ENCODE results near the gene CLDN15. TPM values are rescaled to one million over a fixed set of nuclear protein-coding genes. Genes with fewer than 3 reads are reported as not detected.

CLDN15 gene
- total RNA-seq, 2 experiments from 2014 or later, result 12.6 to 15.2 TPM

GRCh38 chr7:101225650-101226049 is 12.0 kb downstream of the CLDN15 start:
- H3K36me3 ChIP-seq (ENCODE audit: insufficient read depth, low read length), result peaks cover 53% of the 10 kb centered on the region
- ChIA-PET CTCF (no interaction called here), POLR2A (interaction anchor here (0.7 kb wide), 1 partner anchor 26 kb away, joined by 4 read pairs; no protein-coding TSS in a partner anchor)
- DNase-seq (no peak), ATAC-seq (ENCODE audit: poor library complexity) (no peak)
- H3K4me1 ChIP-seq (ENCODE audit: insufficient read depth, low read length), result peaks cover 6% of the 10 kb centered on the region
- no peak for TF ChIP-seq CTCF (IDR thresholded peaks at IDR 0.05)
- H3K36me3 Mint-ChIP-seq (ENCODE audit: low read depth), result peaks cover 63% of the 10 kb centered on the region
- H3K9me3 ChIP-seq (ENCODE audit: control insufficient read depth in 1 of 2, insufficient read depth in 1 of 2, low read length in 2 of 2), result no peaks in the 10 kb centered on the region
- no peak overlapping the region for H3K27ac Mint-ChIP-seq
- no peaks in the 10 kb centered on the region for H3K9me3 Mint-ChIP-seq
- no peak overlapping the region for H3K4me3 ChIP-seq (ENCODE audit: low read length)
- intact Hi-C loops (cut with DNase I, micrococcal nuclease), result no loop called here
- H3K27me3 Mint-ChIP-seq, result no peaks in the 10 kb centered on the region
- no peak overlapping the region for H3K4me3 Mint-ChIP-seq
- peaks cover 3% of the 10 kb centered on the region for H3K4me1 Mint-ChIP-seq (ENCODE audit: low read depth)
- H3K27me3 ChIP-seq (ENCODE audit: control insufficient read depth in 1 of 2, insufficient read depth in 2 of 2, low read length in 2 of 2), result no peaks in the 10 kb centered on the region
- H3K27ac ChIP-seq (ENCODE audit: low read depth in 1 of 2, low read length in 2 of 2), result no peak overlapping the region

GRCh38 chr7:101223528-101223927 is 14.1 kb downstream of the CLDN15 start:
- Histone ChIP-seq H3K9me3 (ENCODE audit: control insufficient read depth in 1 of 2, insufficient read depth in 1 of 2, low read length in 2 of 2) (no peaks in the 10 kb centered on the region), H3K27me3 (ENCODE audit: control insufficient read depth in 1 of 2, insufficient read depth in 2 of 2, low read length in 2 of 2) (no peaks in the 10 kb centered on the region), H3K4me3 (ENCODE audit: low read length) (no peak overlapping the region), H3K27ac (ENCODE audit: low read depth in 1 of 2, low read length in 2 of 2) (no peak overlapping the region), H3K36me3 (ENCODE audit: insufficient read depth, low read length) (peaks cover 53% of the 10 kb centered on the region), H3K4me1 (ENCODE audit: insufficient read depth, low read length) (peaks cover 23% of the 10 kb centered on the region)
- no peak for TF ChIP-seq CTCF (IDR thresholded peaks at IDR 0.05)
- ATAC-seq (ENCODE audit: poor library complexity) (no peak), DNase-seq (no peak)
- Mint-ChIP-seq H3K27ac (no peak overlapping the region), H3K9me3 (no peaks in the 10 kb centered on the region), H3K27me3 (no peaks in the 10 kb centered on the region), H3K4me3 (no peak overlapping the region), H3K36me3 (ENCODE audit: low read depth) (peaks cover 56% of the 10 kb centered on the region), H3K4me1 (ENCODE audit: low read depth) (peaks cover 20% of the 10 kb centered on the region)
- intact Hi-C loops (cut with DNase I, micrococcal nuclease), result no loop called here
- ChIA-PET CTCF (no interaction called here), POLR2A (no interaction called here)

GRCh38 chr7:101222275-101222830 is 15.2 kb downstream of the CLDN15 start:
- H3K4me1 Mint-ChIP-seq (ENCODE audit: low read depth), result peaks cover 28% of the 10 kb centered on the region
- H3K27me3 Mint-ChIP-seq, result no peaks in the 10 kb centered on the region
- ChIA-PET POLR2A (interaction anchor here (1.2 kb wide), 1 partner anchor 22 kb away, joined by 5 read pairs; the partner anchor contains the start of gene FIS1), CTCF (interaction anchor here (1.3 kb wide), 1 partner anchor 21 kb away, joined by 3 read pairs; no protein-coding TSS in a partner anchor)
- H3K9me3 Mint-ChIP-seq, result no peaks in the 10 kb centered on the region
- Histone ChIP-seq H3K9me3 (ENCODE audit: control insufficient read depth in 1 of 2, insufficient read depth in 1 of 2, low read length in 2 of 2) (no peaks in the 10 kb centered on the region), H3K27ac (ENCODE audit: low read depth in 1 of 2, low read length in 2 of 2) (no peak overlapping the region), H3K4me3 (ENCODE audit: low read length) (no peak overlapping the region), H3K4me1 (ENCODE audit: insufficient read depth, low read length) (peaks cover 31% of the 10 kb centered on the region), H3K36me3 (ENCODE audit: insufficient read depth, low read length) (peaks cover 46% of the 10 kb centered on the region), H3K27me3 (ENCODE audit: control insufficient read depth in 1 of 2, insufficient read depth in 2 of 2, low read length in 2 of 2) (no peaks in the 10 kb centered on the region)
- H3K27ac Mint-ChIP-seq, result no peak overlapping the region
- intact Hi-C loops (cut with DNase I, micrococcal nuclease), result no loop called here
- ATAC-seq (ENCODE audit: poor library complexity) (no peak), DNase-seq (no peak)
- H3K4me3 Mint-ChIP-seq, result no peak overlapping the region
- peaks cover 58% of the 10 kb centered on the region for H3K36me3 Mint-ChIP-seq (ENCODE audit: low read depth)
- TF ChIP-seq CTCF (IDR thresholded peaks at IDR 0.05), result no peak

Measured in CD4-positive, alpha-beta T cell (primary cell).